GM13977 (cell line): ENCODE results near the gene PLP1.
"Not testable (repeated sequence)": the region's sequence is repeated elsewhere in the genome, so short reads cannot be mapped to it uniquely, and the experiment has no call there.

Experiments
- DNase-seq: peaks from one replicate; pipeline ENCODE4 v3.0.0; 2012; ENCODE audit warnings: low spot score
- CTCF ChIP-seq: IDR thresholded peaks from 2 replicates; pipeline ENCODE4 v1.5.1; 2012; ENCODE audit warnings: mild to moderate bottlenecking, control low read depth; ENCODE audit not compliant: insufficient read depth; ENCODE audit errors: extremely low read depth, missing control alignments
- in situ Hi-C: fragments of 300-500 bp; cut with MboI; formaldehyde crosslinking; loops from one replicate; pipeline ENCODE4 v1.12.0; 2022; ENCODE audit warnings: low sequenced_read_pairs, low pct_unique_long_range_greater_than_20kb, mixed read lengths, inconsistent platforms; ENCODE audit not compliant: unreplicated experiment

Gene PLP1

GRCh38 chrX:103818842-103819619 lies 42.4 kb downstream of the PLP1 start:
- DNase-seq, result no peak
- TF ChIP-seq CTCF, result no peak
- in situ Hi-C loops, result loop anchor here (25.0 kb wide), 1 partner anchor 282 kb away; no protein-coding TSS in a partner anchor

GRCh38 chrX:103820802-103821201 lies 44.2 kb downstream of the PLP1 start:
- DNase-seq, result not testable (repeated sequence)
- in situ Hi-C loops, result loop anchor here (25.0 kb wide), 1 partner anchor 284 kb away; no protein-coding TSS in a partner anchor

- in situ Hi-C loops, result loop anchor here (25.0 kb wide), 1 partner anchor 286 kb away; no protein-coding TSS in a partner anchor
These were observed 47.0 kb downstream of the PLP1 start for GRCh38 chrX:103823591-103823990.

GRCh38 chrX:103825881-103826280 lies 49.2 kb downstream of the PLP1 start:
- in situ Hi-C loops, result loop anchor here (25.0 kb wide), 1 partner anchor 286 kb away; the partner anchor contains the start of gene ZCCHC18
- TF ChIP-seq CTCF, result no peak
- DNase-seq, result no peak

More at GRCh38 chrX:103823591-103823990, 47.0 kb downstream of the PLP1 start:
- no peak for DNase-seq
- no peak for TF ChIP-seq CTCF

GRCh38 chrX:103828529-103828928 lies 51.9 kb downstream of the PLP1 start:
- in situ Hi-C loops, result loop anchor here (25.0 kb wide), 1 partner anchor 284 kb away; the partner anchor contains the start of gene ZCCHC18
- no peak for DNase-seq
- no peak for TF ChIP-seq CTCF

GRCh38 chrX:103830848-103831247 lies 54.2 kb downstream of the PLP1 start:
- DNase-seq, result no peak
- in situ Hi-C loops, result loop anchor here (25.0 kb wide), 1 partner anchor 281 kb away; the partner anchor contains the start of gene ZCCHC18

More at GRCh38 chrX:103830848-103831247, 54.2 kb downstream of the PLP1 start:
- no peak for TF ChIP-seq CTCF
